ENCODE measurements around the gene PWWP2B. TPM values are rescaled to one million over a fixed set of nuclear protein-coding genes. Genes with fewer than 3 reads are reported as not detected.
A peak's percentile ranks its signal among the peaks of the same experiment; 100 is the strongest.

The PWWP2B gene
- total and polyA plus RNA-seq, 10 of the 15 experiments (the other 5 are each of a cell fraction or from before 2014, with no cell fraction given): 0.04 to 0.87 (median 0.35) TPM; not detected in 4

- TF ChIP-seq FOS (IDR thresholded peaks at IDR 0.05; ENCODE audit: borderline replicate concordance, extremely low read depth, insufficient read length) (no peak), MEF2B (IDR thresholded peaks at IDR 0.05; ENCODE audit: partially characterized antibody, poor library complexity, severe bottlenecking) (no peak), E2F8 (IDR thresholded peaks at IDR 0.05; ENCODE audit: low read depth, partially characterized antibody) (no peak), MLLT1 (IDR thresholded peaks at IDR 0.05) (0 out of 2 replicates have a peak, but pooled peaks have one; percentile 22), BACH1 (IDR thresholded peaks at IDR 0.05; ENCODE audit: borderline replicate concordance) (no peak), RAD21 (IDR thresholded peaks at IDR 0.05; ENCODE audit: insufficient read depth, low read depth, low read length) (no peak), ATF3 (IDR thresholded peaks at IDR 0.05; ENCODE audit: borderline replicate concordance, extremely low read depth, low read depth, low read length) (no peak)
Observed at GRCh38 chr10:132422903-132423825, 26.2 kb downstream of the PWWP2B start (continued).
